HG02610 (cell line): ENCODE measurements around the gene COL18A1.
"Not testable (repeated sequence)": the region's sequence is repeated elsewhere in the genome, so short reads cannot be mapped to it uniquely, and the experiment has no call there.

Experiments used
- ATAC-seq: cut with Tn5 transposase; IDR thresholded peaks from one replicate; pipeline ENCODE4 v1.9.1; 2021; ENCODE audit warnings: mild to moderate bottlenecking, moderate library complexity; ENCODE audit not compliant: unreplicated experiment

The COL18A1 gene

GRCh38 chr21:45366931-45367401 is 38.0 kb upstream of the COL18A1 start:
- ATAC-seq, result no peak

DNA sequence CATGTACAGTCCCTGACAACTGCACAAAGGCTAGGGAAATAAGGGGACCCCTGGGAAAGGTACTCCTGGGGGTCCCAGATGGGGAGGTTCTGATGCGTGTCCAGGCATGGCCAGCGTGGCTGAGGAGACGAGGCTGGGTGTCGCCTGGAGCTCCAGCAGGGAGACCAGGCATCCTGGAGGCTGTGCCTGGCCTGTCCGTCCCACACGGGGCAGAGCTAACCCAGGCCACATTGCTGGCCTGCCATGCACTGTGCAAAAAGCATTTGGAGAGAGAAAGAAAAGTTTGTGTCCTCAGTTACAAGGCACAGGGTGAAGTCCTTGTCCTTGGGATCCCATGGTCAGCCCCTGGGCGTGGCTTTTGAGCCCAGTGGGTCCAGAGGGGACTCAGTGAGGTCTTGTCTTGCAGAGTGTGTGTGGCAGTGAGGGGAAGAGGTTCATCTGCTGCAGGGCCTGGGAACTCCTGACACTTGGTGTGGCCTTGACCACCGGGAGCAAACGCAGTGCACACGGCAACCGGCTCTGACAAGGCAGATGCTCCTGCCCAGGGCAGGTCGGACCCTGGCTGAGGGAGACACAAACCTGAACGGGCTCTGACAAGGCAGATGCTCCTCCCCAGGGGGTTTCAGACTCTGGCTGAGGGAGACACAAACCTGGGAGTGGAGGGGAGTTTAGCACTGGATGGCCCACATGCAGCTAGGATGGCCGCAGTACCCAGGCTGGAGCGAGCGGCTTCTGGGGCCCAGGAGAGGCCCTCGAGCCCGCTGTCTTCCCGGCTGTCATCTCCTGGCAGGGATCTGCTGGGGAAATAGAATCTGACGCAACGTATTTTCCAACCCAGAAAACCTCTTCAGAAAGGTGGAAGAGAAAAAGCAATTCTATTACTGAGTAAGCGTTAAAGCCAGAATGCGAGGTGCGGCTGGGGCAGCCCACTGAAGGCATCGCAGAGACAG is 37.3 kb upstream of the COL18A1 start:
- no peak for ATAC-seq

DNA sequence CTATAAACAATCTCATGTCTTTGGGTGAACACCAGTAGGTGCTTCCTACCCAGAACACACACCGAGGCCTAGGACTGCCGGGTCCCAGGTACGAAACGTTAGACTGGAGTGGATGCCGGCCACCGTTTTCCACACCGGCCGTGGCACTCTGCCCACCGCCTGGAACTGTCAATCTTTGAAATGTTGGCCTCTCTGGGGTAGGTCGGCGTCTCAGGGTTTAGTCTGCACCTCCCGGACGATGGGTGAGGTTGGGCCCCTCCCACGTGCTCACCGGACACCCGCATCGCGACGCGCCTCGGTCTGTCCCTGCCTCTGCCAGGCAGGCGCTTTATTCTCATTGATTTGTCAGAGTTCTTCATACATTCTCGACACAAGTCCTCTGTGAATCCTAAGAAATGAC is 35.9 kb upstream of the COL18A1 start:
- not testable (repeated sequence) for ATAC-seq

GRCh38 chr21:45370575-45370974 is 34.4 kb upstream of the COL18A1 start:
- ATAC-seq, result no peak

DNA sequence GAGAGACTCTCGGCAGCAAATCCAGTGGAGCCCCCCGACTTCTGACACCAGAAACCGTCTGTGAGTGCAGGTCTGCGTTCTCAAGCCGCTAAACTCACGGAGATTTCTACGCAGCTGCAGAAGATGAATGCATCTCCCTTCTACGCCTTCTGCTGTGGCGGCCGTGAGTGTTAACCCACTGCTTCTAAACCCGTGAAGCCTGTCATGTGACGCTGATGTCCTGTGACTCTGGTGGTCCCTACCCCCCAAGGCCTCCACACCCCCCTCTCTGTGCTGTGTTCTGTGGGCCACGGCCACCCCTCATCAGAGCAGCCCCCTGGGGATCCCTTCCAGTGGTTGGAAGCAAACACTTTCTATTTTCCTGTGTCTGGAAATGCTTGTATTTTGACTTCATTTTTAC is 33.9 kb upstream of the COL18A1 start:
- ATAC-seq, result no peak

DNA sequence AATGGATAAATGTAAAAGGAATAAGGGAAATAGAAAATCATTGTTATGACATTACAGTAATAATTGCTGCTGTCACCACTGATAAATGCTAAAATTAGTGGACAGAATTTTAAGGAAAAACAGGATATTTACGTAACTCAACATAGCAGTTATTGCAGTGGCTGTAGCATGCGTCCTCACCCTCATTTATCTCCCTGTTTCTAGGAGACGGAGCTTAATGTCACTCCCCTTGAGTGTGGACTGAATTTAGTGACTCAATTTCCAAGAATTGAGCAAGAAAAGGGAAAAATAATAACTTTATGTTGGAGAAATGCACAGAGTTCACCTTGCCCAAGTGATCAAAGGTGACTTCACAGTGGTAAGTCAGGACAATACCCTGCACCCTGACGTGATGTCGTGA is 33.3 kb upstream of the COL18A1 start:
- ATAC-seq, result no peak

DNA sequence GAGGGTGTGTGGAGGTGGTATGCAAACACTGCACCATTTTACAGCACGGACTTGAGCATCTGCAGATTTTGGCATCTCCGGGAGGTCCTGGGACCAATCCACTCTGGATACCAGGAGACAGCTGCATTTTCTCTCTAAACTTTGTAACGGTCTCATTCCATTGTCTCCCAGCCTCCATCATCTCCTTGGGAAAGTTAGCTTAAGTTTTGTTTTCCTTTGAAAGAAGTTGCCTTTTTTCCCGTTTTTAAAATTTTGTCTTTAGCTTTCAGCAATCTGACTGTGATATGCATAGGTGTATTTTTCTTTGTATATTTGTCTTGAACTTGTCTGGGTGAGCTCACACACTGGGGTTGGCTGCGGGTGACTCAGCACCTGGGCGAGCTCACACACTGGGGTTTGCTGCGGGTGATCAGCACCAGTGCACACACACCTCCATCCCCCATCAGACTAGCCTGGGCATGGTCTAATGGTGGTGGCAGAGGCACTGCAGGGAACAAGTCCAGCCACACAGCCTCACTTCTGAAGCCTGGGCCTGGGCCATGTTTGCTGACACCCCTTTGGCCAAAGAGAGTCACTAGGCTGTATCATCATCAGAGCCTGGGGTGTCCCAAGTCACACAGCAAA is 32.1 kb upstream of the COL18A1 start:
- ATAC-seq, result no peak

DNA sequence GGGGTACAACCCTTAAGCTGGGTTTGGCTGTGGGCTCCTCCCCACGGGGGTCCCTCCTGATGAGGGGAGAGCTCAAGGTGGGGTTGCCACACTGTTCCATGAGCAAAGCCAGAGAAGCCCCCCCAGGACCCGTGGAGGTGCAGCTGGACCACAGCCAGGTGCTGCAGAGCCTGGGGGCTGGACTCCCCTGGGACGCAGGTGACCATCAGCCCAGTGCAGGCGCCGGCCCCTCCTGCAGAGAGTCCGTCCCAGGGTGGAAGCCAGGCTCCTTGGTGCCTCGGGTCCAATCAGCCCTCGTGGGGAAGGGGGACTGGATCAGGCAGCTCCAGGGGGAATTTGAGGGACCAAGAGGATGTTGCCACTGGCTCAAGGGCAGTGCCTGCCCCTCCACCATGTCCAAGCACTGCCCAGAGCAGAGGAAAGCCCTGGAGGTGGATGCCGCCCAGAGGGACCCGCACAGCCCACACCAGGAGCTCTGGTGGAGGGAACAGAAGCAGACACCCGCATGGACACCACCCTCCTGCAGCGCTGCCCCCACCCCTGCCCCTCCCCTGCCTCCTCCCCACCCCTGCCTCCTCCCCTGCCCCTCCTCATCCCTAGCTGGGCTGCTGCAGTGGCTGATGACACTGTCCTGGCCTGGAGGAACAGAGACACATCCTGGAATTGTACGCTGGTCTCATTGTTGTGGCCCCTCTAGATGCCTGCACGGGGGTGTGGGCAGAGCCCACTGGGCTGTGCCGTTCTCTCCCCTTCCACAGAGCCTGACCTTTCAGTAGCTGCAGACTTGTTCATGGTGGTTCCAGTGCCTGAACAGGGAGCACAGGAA is 30.8 kb upstream of the COL18A1 start:
- ATAC-seq, result no peak

DNA sequence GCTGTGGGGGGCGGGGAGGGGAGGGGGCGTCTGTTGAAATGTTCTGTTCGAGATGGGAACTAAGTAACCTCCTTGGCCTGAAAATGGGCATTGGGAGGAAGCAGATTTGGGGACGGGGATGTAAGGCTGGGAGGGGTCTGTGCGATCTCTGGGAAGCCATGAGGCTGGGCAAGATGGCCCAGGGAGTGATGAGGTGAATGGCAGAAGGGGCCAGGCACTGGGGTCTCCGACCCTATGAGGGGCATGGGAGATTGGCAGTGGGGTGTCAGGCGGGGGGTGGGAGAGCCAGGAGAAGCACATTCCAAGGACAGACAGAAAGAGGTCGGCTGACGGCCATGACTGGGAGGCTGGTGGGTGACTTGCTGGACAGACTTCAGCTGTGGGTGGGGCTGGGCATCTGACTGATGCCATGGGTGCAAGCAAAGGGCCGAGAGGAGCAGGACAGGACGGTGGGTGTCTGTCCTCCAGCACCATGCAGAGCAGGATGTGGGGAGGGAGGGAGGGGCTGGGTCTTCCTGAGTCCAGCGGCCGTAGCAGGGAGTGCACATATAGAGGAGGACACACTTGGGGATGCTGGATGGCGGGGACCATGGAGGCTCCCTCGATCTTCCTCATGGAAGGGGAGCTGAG is 30.0 kb upstream of the COL18A1 start:
- ATAC-seq, result no peak

DNA sequence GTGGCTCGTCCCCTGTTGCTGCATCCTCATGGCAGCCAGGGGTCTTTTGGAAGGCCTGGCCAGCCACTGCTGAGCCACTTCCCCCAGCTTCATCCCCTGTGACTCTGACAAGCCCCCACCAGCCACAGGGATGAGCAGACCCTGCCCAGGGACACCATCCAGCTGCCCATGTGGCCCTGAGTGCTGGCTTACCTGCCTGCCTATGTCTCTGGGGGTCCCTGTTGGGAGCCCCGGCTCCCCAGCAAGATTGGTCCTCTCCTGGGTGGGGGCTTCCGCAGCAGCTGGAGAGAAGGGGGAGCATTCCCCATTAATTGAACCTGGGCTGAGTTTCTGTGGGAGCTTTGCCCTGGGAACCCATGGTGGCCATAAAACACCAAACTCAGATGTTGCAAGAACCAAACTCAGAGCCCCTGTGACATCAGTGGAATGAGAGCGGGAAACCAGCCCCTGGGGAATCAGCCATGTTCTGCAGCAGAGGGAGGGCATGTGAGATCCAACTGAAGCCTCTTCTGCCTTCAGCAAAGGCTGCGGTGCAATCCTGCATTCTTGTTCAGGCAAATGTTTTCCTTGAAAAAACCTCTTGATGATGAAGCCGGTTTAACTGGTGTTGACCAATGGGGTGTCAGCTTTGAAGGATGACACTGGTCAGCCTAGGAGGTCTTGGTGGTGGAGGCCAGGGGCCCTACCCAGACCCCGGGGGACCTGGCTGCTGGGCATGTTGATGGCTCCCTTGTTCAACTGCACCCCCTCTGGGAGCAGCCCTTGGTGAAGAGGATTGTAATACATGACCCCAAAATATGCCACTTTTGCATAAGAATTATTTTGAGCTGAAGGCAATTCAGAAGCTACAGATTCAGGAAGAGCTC is 28.3 kb upstream of the COL18A1 start:
- no peak for ATAC-seq

GRCh38 chr21:45377325-45377709 is 27.6 kb upstream of the COL18A1 start:
- no peak for ATAC-seq

GRCh38 chr21:45377866-45378257 is 27.1 kb upstream of the COL18A1 start:
- ATAC-seq, result no peak

DNA sequence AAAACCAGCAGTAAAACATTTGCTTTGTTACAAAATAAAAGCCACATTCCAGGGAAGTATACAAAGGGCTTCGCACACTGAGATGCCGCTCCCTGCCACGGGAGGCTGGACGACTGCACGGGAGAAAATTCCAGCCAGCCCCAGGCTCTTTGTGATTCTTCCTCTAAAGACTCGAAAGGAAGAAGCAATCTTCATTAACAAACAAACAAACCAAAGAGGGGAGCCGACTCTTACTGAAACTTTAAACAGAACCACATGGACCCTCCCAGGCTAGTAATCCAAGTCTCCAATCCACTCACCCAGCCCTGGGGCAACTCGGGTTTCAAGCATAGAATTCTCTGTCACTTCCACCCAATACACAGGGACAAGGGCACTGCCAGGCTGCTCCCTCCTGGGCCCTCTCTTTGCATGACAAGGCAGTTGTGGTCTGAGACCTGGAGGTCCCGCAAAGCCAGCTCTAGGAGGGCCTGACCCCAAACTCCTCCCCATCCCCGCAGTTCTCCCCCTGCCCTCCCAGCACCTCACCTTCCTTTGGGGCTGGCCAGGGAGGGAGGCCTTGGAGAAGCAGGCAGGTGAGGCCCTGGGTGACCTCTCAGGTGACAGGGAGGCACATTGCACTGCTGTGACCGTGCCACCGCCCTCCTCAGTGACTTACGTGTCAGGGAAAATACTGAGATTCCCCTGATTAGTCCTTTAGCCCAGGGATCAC is 26.6 kb upstream of the COL18A1 start:
- ATAC-seq, result no peak

DNA sequence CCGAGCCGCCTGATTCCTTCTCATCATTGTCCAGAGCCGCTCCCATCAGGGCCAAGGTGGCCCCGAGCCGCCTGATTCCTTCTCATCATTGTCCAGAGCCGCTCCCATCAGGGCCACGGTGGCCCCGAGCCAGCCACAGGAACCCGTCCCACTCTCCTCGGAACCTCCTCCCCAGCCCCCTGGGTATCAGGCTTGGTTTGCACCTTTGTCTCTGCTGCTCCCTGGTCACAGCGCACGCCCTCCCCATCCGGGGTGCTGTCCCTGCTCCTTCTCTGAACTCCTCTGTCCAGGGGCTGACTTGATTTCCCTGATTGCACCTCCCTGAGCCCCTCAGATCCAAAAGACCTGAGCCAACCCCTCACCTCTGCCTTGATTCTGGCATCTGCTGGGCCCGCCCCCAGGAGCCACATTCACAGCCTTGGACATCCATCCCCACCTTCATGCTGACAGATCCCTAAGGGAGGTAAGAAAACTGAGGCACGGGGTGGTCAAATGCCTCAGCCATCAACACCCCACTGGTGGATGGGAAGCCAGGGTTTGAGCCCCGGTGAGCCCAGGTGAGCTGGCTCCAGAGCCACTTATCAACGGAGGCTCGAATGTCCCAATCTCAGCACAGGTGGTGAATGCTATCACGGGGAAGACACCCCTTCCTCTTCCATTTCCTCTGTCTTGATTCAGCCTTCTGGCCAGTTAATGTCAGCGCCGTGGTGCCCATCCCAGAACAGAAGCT is 25.6 kb upstream of the COL18A1 start:
- no peak for ATAC-seq

DNA sequence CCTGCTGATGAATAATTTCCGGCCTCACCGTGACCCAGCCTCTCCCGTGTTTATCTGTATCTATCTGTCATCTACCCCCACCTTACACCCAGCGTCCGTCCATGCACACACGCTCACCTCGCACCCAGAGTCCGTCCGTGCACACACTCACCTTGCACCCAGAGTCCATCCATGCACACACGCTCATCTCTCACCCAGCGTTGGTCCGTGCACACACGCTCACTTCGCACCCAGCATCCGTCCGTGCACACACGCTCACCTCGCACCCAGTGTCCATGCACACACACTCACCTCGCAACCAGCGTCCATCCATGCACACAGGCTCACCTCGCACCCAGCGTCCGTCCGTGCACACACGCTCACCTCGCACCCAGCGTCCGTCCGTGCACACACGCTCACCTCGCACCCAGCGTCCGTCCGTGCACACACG is 25.0 kb upstream of the COL18A1 start:
- no peak for ATAC-seq

GRCh38 chr21:45380566-45380965 is 24.4 kb upstream of the COL18A1 start:
- no peak for ATAC-seq

DNA sequence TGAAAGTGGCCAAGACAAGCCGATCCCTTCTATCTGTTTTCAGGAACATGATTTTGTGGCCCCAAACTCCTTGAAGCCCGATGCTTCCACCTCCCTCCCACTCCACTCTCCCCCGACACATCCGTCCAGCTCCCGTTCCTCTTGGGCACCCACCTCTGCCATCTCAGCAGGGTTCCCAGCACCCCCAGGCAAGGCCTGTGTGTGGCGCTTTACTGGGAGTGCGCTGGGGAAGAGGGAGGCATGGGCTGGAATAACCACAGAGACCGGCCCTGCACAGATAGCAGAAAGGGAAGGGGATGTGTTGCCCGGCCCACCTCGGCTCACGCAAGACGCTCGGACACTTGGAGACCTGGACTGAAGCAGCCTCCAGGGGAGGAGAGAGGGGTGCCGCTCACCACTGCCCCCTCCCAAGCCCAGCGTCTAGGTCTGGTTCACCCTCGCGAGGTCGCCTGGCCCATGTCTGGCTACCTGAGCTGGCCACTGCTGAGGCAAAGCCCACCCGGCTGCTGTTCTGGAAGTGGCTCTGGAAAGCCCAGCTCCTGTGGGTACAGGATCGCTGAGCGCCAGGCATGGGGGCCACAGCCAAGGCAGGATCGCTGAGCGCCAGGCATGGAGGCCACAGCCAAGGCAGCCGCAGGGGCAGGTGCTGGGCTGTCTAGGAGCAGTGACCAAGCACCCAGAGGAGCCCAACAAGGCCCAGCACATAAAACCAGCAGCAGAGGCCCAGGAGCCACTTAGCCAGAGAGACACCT is 23.8 kb upstream of the COL18A1 start:
- ATAC-seq, result no peak
